CD4-positive, alpha-beta memory T cell (primary cell): ENCODE data around the gene CDKAL1. TPM values are rescaled to one million over a fixed set of nuclear protein-coding genes. Genes with fewer than 3 reads are reported as not detected.

Source experiments
- CTCF ChIA-PET: fragments of 350-600 bp; sonication (Branson Sonifier 250); formaldehyde crosslinking; loops from one replicate; lab custom pipeline; 2021; ENCODE audit warnings: inconsistent platforms; ENCODE audit not compliant: partially characterized antibody; lab: Charles Lee
- POLR2A ChIA-PET: fragments of 350-600 bp; sonication (Branson Sonifier 250); formaldehyde crosslinking; loops from one replicate; lab custom pipeline; 2021; ENCODE audit not compliant: partially characterized antibody; lab: Charles Lee
- DNase-seq, 5 donors: peaks; one replicate each; pipeline versions ENCODE4 v3.0.0 to v3.0.0-alpha.2; 2020 to 2022; ENCODE audit warnings: mixed read lengths in 1 of 5
- H3K27ac ChIP-seq: one replicate; pipeline ENCODE4 v1.7.0; 2013; ENCODE audit warnings: low read depth, low read length
- H3K27me3 ChIP-seq: 2 replicates; pipeline ENCODE4 v1.7.0; 2013; ENCODE audit warnings: mild to moderate bottlenecking, low read length, moderate library complexity; ENCODE audit not compliant: insufficient read depth
- H3K36me3 ChIP-seq: 2 replicates; pipeline ENCODE4 v1.7.0; 2013; ENCODE audit warnings: mild to moderate bottlenecking, low read length, moderate library complexity; ENCODE audit not compliant: insufficient read depth
- H3K4me1 ChIP-seq: 2 replicates; pipeline ENCODE4 v1.7.0; 2013; ENCODE audit warnings: mild to moderate bottlenecking, low read length, moderate library complexity; ENCODE audit not compliant: insufficient read depth
- H3K4me3 ChIP-seq, 2 donors: one replicate each; pipeline ENCODE4 v1.7.0; 2013; ENCODE audit warnings: low read length in 2 of 2, mild to moderate bottlenecking in 1 of 2
- H3K9me3 ChIP-seq, 2 donors: one replicate each; pipeline ENCODE4 v1.7.0; 2013; ENCODE audit warnings: low read length in 2 of 2, control low read depth in 1 of 2; ENCODE audit not compliant: control insufficient read depth in 1 of 2
- H3K27ac Mint-ChIP-seq, 7 donors: one replicate each; pipeline ENCODE4 v1.8.0; 2020 to 2021; ENCODE audit warnings: mixed read lengths in 7 of 7, mild to moderate bottlenecking in 6 of 7, inconsistent platforms in 3 of 7, moderate library complexity in 3 of 7
- H3K27me3 Mint-ChIP-seq, 2 donors: one replicate each; pipeline ENCODE4 v1.8.0; 2020 to 2021; ENCODE audit warnings: mixed read lengths in 2 of 2
- H3K36me3 Mint-ChIP-seq, 2 donors: one replicate each; pipeline ENCODE4 v1.8.0; 2020 to 2021; ENCODE audit warnings: mixed read lengths in 2 of 2, inconsistent platforms in 1 of 2, mild to moderate bottlenecking in 1 of 2
- H3K4me1 Mint-ChIP-seq, 4 donors: one replicate each; pipeline ENCODE4 v1.8.0; 2020 to 2021; ENCODE audit warnings: mixed read lengths in 4 of 4, mild to moderate bottlenecking in 1 of 4
- H3K4me3 Mint-ChIP-seq, 8 donors: one replicate each; pipeline ENCODE4 v1.8.0; 2020 to 2021; ENCODE audit warnings: mixed read lengths in 8 of 8, mild to moderate bottlenecking in 7 of 8, moderate library complexity in 6 of 8, inconsistent platforms in 3 of 8
- H3K9me3 Mint-ChIP-seq, 8 donors: one replicate each; pipeline ENCODE4 v1.8.0; 2020 to 2021; ENCODE audit warnings: mixed read lengths in 8 of 8, mild to moderate bottlenecking in 5 of 8, inconsistent platforms in 3 of 8, moderate library complexity in 1 of 8
- intact Hi-C: fragments of 100-400 bp; cut with micrococcal nuclease; formaldehyde crosslinking; loops from one replicate; pipeline ENCODE4 v1.15.1; 2023
- polyA plus RNA-seq, 2 donors: library from polyadenylated mRNA; unstranded; fragments of 300-500 nt; fragmentation: Illumina TruSeq; gene quantifications; one replicate each; pipeline ENCODE4 v1.2.3, GENCODE V29; 2021
- total RNA-seq, 2 experiments: library from RNA; stranded (reverse); gene quantifications; one replicate each; pipeline ENCODE4 v1.2.3, GENCODE V29; 2021

CDKAL1 gene
- total and polyA plus RNA-seq, 4 experiments from 2014 or later = 22.3 to 41.8 (median 26.8) TPM

DNA sequence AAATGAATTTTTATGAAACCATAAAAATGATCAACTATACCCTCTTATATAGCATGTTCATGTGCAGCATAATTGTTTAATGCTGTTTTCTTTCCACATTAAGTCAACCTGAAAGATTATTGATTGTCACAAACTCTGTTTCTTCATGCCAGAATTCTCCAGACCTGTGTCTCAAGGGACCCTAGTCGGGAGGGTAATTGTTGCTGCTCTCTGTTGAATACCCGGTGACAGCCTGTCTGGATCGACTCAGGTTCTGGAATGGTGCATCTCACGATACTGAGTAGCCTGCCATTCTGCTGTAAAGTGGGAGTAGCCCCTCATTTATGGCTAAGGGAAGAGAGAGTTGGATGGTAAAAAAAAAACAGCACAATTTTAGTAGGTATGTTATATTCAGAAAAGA lies 609.4 kb downstream of the CDKAL1 start:
- H3K9me3 Mint-ChIP-seq = peaks cover 0 to 2% (median 0%) of the 10 kb centered on the region in 8 donors
- H3K27ac Mint-ChIP-seq = no peak overlapping the region
- H3K9me3 ChIP-seq = no peaks in the 10 kb centered on the region
- H3K27me3 Mint-ChIP-seq = no peaks in the 10 kb centered on the region
- intact Hi-C loops = no loop called here
- no peaks in the 10 kb centered on the region for H3K27me3 ChIP-seq
- no peak for DNase-seq
- no peaks in the 10 kb centered on the region for H3K36me3 ChIP-seq
- H3K4me1 ChIP-seq = no peaks in the 10 kb centered on the region
- no peak overlapping the region for H3K4me3 ChIP-seq
- peaks cover 0 to 2% (median 0%) of the 10 kb centered on the region in 4 donors for H3K4me1 Mint-ChIP-seq
- H3K27ac ChIP-seq = no peak overlapping the region
- ChIA-PET CTCF (no interaction called here), POLR2A (no interaction called here)
- H3K36me3 Mint-ChIP-seq = peaks cover 23 to 38% of the 10 kb centered on the region in 2 donors
- no peak overlapping the region for H3K4me3 Mint-ChIP-seq

DNA sequence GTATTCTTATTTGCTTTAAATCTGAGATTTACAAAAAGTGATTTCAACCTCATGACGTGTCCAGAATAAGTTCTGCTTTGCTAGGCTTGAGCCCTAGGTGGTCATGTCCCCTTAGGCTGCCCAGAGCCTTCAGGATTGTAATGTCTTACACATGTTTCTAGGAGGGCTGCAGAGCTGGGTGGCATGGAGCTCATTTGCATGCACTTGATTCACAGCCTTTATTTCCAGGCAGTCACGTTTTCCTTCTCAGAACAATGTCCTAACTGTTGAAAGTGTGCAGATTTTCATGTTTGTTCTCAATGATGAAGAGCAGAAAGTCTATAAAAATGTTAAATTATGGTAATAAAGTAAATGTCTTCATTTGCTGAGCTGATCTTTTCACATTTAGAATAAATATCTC lies 610.7 kb downstream of the CDKAL1 start:
- no peak overlapping the region for H3K4me3 ChIP-seq
- ChIA-PET POLR2A (no interaction called here), CTCF (no interaction called here)
- H3K4me1 Mint-ChIP-seq = peaks cover 0 to 2% (median 0%) of the 10 kb centered on the region in 4 donors
- peaks cover 17 to 25% of the 10 kb centered on the region in 2 donors for H3K36me3 Mint-ChIP-seq
- H3K4me1 ChIP-seq = no peaks in the 10 kb centered on the region
- H3K9me3 Mint-ChIP-seq = peaks cover 0 to 2% (median 0%) of the 10 kb centered on the region in 8 donors
- H3K27me3 ChIP-seq = no peaks in the 10 kb centered on the region
- no peaks in the 10 kb centered on the region for H3K27me3 Mint-ChIP-seq
- no peak overlapping the region for H3K27ac ChIP-seq
- intact Hi-C loops = no loop called here
- no peak for DNase-seq
- no peaks in the 10 kb centered on the region for H3K9me3 ChIP-seq
- H3K27ac Mint-ChIP-seq = no peak overlapping the region
- H3K36me3 ChIP-seq = no peaks in the 10 kb centered on the region
- no peak overlapping the region for H3K4me3 Mint-ChIP-seq

DNA sequence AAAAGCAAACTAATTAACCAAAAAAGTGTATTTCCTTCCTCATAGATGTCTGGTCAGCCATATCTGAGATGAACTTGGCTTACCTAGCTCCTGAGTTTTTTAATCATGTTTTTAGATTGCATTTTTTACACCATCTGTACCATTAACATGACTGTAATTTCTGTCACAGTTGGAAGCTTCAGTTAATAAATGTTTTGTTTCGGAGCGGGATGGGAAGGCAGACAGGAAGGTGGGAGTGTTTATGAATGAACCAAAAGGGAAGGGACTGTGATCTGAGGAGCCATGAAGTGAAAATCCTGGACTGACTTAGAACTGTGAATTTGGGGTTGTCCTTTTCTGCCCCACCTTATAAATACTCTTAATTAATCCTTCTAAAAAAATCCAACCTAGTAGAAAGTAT lies 613.7 kb downstream of the CDKAL1 start:
- Mint-ChIP-seq H3K27me3 (no peaks in the 10 kb centered on the region), H3K27ac (no peak overlapping the region), H3K4me3 (no peak overlapping the region), H3K9me3 (no peaks in the 10 kb centered on the region), H3K36me3 (peaks cover 3 to 23% of the 10 kb centered on the region in 2 donors), H3K4me1 (peaks cover 0 to 2% (median 0%) of the 10 kb centered on the region in 4 donors)
- POLR2A ChIA-PET = no interaction called here
- Histone ChIP-seq H3K9me3 (no peaks in the 10 kb centered on the region), H3K36me3 (no peaks in the 10 kb centered on the region), H3K4me3 (no peak overlapping the region), H3K4me1 (no peaks in the 10 kb centered on the region), H3K27me3 (no peaks in the 10 kb centered on the region), H3K27ac (no peak overlapping the region)
- CTCF ChIA-PET = no interaction called here
- DNase-seq = no peak
- intact Hi-C loops = no loop called here

DNA sequence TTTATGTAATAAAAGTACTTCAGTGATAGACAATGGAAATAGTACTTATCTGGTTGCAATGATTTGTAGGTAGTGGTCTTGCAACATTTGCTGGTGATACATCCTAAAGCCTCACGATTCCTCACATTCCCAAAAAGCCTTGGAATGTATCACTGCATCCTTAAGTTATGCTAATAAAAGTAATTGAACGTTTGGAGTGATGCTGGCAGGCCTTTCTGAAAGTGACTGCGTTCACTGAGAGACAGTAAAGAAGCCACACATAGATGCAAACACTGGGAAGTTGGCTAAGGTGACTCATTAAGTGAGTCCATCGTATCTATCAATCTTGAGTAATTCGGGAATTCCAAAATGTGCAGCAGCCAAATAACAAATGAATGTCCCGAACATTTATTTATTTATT lies 615.2 kb downstream of the CDKAL1 start:
- POLR2A ChIA-PET = no interaction called here
- Mint-ChIP-seq H3K9me3 (no peaks in the 10 kb centered on the region), H3K27ac (no peak overlapping the region), H3K4me1 (peaks cover 0 to 2% (median 0%) of the 10 kb centered on the region in 4 donors), H3K36me3 (peaks cover 0 to 21% of the 10 kb centered on the region in 2 donors), H3K4me3 (no peak overlapping the region), H3K27me3 (no peaks in the 10 kb centered on the region)
- H3K4me1 ChIP-seq = no peaks in the 10 kb centered on the region
- H3K4me3 ChIP-seq = no peak overlapping the region
- no peak overlapping the region for H3K27ac ChIP-seq
- no peaks in the 10 kb centered on the region for H3K9me3 ChIP-seq
- CTCF ChIA-PET = no interaction called here
- no peak for DNase-seq
- H3K27me3 ChIP-seq = no peaks in the 10 kb centered on the region
- intact Hi-C loops = no loop called here
- H3K36me3 ChIP-seq = no peaks in the 10 kb centered on the region

DNA sequence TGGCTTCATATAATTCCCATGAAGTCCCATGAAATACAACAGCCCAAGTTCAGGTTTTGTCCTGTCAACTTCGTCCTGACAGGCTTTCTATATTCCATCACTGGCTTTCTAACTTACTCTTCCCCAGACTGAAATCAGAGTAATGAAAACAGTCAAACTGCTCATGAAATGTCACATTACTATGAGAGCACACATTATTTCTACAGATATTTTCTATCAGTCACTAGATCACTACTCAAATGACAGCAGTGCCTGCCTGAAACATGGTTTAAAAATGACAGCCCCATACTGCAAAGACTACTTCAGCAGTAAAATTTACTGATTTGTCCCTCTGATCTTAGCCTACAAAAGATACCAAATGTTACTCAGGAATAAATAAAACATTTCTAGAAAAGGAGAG lies 616.4 kb downstream of the CDKAL1 start:
- H3K4me1 ChIP-seq = no peaks in the 10 kb centered on the region
- CTCF ChIA-PET = no interaction called here
- no peak overlapping the region for H3K4me3 ChIP-seq
- Mint-ChIP-seq H3K27ac (no peak overlapping the region), H3K36me3 (peaks cover 0 to 12% of the 10 kb centered on the region in 2 donors), H3K4me1 (peaks cover 0 to 2% (median 0%) of the 10 kb centered on the region in 4 donors), H3K9me3 (no peaks in the 10 kb centered on the region), H3K27me3 (no peaks in the 10 kb centered on the region), H3K4me3 (no peak overlapping the region)
- no peaks in the 10 kb centered on the region for H3K27me3 ChIP-seq
- POLR2A ChIA-PET = no interaction called here
- H3K36me3 ChIP-seq = no peaks in the 10 kb centered on the region
- no peak for DNase-seq
- H3K27ac ChIP-seq = no peak overlapping the region
- H3K9me3 ChIP-seq = no peaks in the 10 kb centered on the region
- intact Hi-C loops = no loop called here

DNA sequence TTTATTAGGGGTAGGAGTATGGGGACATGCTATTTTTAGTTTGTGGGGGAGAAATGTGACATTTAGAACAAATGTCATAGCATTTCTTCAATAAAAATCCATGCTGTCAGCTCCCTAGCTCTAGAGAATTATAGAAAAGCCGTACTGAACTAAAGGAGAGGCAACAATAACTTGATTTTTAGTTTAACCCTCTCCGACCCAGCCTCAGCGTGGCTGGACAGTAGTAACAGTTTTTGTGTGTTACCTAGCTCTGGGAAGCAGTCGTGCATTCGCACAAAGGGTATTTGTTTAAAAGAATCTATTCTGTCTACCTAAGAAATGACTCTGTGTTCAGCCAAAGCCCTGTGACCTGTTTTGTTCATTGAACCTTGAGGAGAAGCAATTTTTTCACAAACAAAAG lies 616.9 kb downstream of the CDKAL1 start:
- peaks cover 0 to 2% (median 0%) of the 10 kb centered on the region in 4 donors for H3K4me1 Mint-ChIP-seq
- H3K27me3 Mint-ChIP-seq = no peaks in the 10 kb centered on the region
- intact Hi-C loops = no loop called here
- Histone ChIP-seq H3K4me3 (no peak overlapping the region), H3K4me1 (no peaks in the 10 kb centered on the region), H3K27ac (no peak overlapping the region), H3K36me3 (no peaks in the 10 kb centered on the region), H3K27me3 (no peaks in the 10 kb centered on the region), H3K9me3 (no peaks in the 10 kb centered on the region)
- CTCF ChIA-PET = no interaction called here
- H3K36me3 Mint-ChIP-seq = peaks cover 0 to 12% of the 10 kb centered on the region in 2 donors
- no peak overlapping the region for H3K27ac Mint-ChIP-seq
- DNase-seq = no peak
- POLR2A ChIA-PET = no interaction called here
- H3K4me3 Mint-ChIP-seq = no peak overlapping the region
- no peaks in the 10 kb centered on the region for H3K9me3 Mint-ChIP-seq

DNA sequence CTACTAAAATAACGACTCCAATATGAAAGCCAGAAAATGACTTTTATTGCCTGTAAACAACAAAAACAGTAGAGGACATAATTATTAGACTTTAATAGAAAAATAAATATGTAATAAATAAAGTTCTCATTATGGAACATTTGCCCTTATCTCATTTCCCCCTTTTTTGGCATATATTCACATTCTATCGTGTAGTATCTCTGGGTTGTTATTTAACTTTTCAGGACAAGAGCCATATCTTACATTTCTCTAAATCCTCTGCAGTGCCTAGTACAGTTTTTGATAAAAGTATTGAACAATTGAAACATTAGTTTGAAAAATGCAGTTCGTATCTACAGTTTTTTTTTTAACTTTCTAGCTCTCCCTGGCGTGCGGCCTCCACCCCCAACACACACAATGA lies 617.3 kb downstream of the CDKAL1 start:
- Mint-ChIP-seq H3K36me3 (peaks cover 0 to 12% of the 10 kb centered on the region in 2 donors), H3K4me1 (peaks cover 0 to 2% (median 0%) of the 10 kb centered on the region in 4 donors), H3K27ac (no peak overlapping the region), H3K27me3 (no peaks in the 10 kb centered on the region), H3K9me3 (no peaks in the 10 kb centered on the region), H3K4me3 (no peak overlapping the region)
- POLR2A ChIA-PET = no interaction called here
- DNase-seq = no peak
- Histone ChIP-seq H3K27ac (no peak overlapping the region), H3K27me3 (no peaks in the 10 kb centered on the region), H3K4me3 (no peak overlapping the region), H3K9me3 (no peaks in the 10 kb centered on the region), H3K36me3 (no peaks in the 10 kb centered on the region), H3K4me1 (no peaks in the 10 kb centered on the region)
- intact Hi-C loops = no loop called here
- CTCF ChIA-PET = no interaction called here
